ENCODE results near the gene C5orf58. TPM values are rescaled to one million over a fixed set of nuclear protein-coding genes. Genes with fewer than 3 reads are reported as not detected.

The C5orf58 gene
- total RNA-seq, 3 donors from 2014 or later, result 0.15 to 0.80 TPM; not detected in 1

GRCh38 chr5:170216257-170216864, 16.4 kb upstream of the C5orf58 start:
- intact Hi-C loops (cut with DNase I; ENCODE audit: low total_unique reads), result no loop called here

DNA sequence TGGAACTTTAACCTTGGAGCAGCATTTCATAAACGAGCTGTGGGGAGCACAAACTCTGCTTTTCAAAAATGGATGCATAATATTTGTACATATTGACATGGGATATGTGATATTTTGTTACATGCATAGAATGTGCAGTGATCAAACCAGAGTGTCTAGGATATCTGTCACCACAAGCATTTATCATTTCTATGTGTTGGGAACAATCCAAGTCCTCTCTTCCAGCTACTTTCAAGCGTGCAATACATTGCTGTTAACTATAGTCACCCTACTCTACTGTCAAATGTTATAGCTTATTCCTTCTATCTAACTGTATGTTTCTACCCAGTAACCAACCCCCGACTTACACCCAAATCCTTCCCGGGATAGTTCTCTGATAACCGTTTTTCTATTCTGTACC, 15.0 kb upstream of the C5orf58 start:
- Histone ChIP-seq H3K9me3 (no peaks in the 10 kb centered on the region), H3K4me1 (no peaks in the 10 kb centered on the region), H3K27ac (no peak overlapping the region), H3K36me3 (no peaks in the 10 kb centered on the region), H3K27me3 (no peaks in the 10 kb centered on the region), H3K4me3 (no peak overlapping the region)
- no peak for DNase-seq (ENCODE audit: low spot score in 2 of 2)
- intact Hi-C loops (cut with DNase I; ENCODE audit: low total_unique reads), result no loop called here
- TF ChIP-seq POLR2AphosphoS5 (IDR thresholded peaks at IDR 0.05) (no peak), CTCF (IDR thresholded peaks at IDR 0.05) (no peak), POLR2A (IDR thresholded peaks at IDR 0.05) (no peak)

More at GRCh38 chr5:170216257-170216864, 16.4 kb upstream of the C5orf58 start:
- TF ChIP-seq CTCF (IDR thresholded peaks at IDR 0.05) (peak in 2 of 3 donors; percentile 27 to 59), POLR2AphosphoS5 (IDR thresholded peaks at IDR 0.05) (no peak), POLR2A (IDR thresholded peaks at IDR 0.05) (no peak)
- Histone ChIP-seq H3K27ac (no peak overlapping the region), H3K27me3 (no peaks in the 10 kb centered on the region), H3K4me1 (no peaks in the 10 kb centered on the region), H3K4me3 (no peak overlapping the region), H3K36me3 (no peaks in the 10 kb centered on the region), H3K9me3 (no peaks in the 10 kb centered on the region)
- DNase-seq (ENCODE audit: low spot score in 2 of 2), result no peak

GRCh38 chr5:170218726-170219125, 14.1 kb upstream of the C5orf58 start:
- Histone ChIP-seq H3K9me3 (no peaks in the 10 kb centered on the region), H3K36me3 (no peaks in the 10 kb centered on the region), H3K4me1 (no peaks in the 10 kb centered on the region), H3K4me3 (no peak overlapping the region), H3K27me3 (no peaks in the 10 kb centered on the region), H3K27ac (peak overlapping the region; percentile 12 to 57)
- TF ChIP-seq POLR2A (IDR thresholded peaks at IDR 0.05) (no peak), POLR2AphosphoS5 (IDR thresholded peaks at IDR 0.05) (no peak), CTCF (IDR thresholded peaks at IDR 0.05) (no peak)
- intact Hi-C loops (cut with DNase I; ENCODE audit: low total_unique reads), result no loop called here
- DNase-seq (ENCODE audit: low spot score in 2 of 2), result no peak

DNA sequence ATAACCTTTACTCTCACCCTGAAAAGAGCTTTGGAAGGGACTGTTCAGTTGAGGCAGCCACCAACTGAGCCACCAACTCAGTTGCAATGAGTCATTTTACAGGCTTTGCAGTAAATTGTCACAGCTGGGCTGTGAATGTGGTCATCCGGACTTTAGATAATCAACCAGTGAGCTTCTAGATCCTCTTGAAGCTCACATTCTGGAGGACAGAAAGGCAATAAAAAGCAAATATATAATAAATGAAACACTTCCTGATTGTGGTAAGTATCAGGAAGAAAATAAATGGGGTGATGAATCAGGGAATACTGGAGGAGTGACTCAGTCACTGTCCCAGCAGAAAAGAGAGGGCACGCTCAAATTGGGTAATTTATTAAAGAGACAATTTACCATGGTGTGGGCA, 13.2 kb upstream of the C5orf58 start:
- no peak for TF ChIP-seq POLR2A (IDR thresholded peaks at IDR 0.05)
- TF ChIP-seq POLR2AphosphoS5 (IDR thresholded peaks at IDR 0.05), result no peak
- no peak for TF ChIP-seq CTCF (IDR thresholded peaks at IDR 0.05)
- no peaks in the 10 kb centered on the region for H3K9me3 ChIP-seq
- no peaks in the 10 kb centered on the region for H3K4me1 ChIP-seq
- H3K4me3 ChIP-seq, result no peak overlapping the region
- H3K27me3 ChIP-seq, result no peaks in the 10 kb centered on the region
- H3K36me3 ChIP-seq, result no peaks in the 10 kb centered on the region
- peak overlapping the region; percentile 48 to 57 for H3K27ac ChIP-seq
- intact Hi-C loops (cut with DNase I; ENCODE audit: low total_unique reads), result loop anchor here (10.0 kb wide), 1 partner anchor 195 kb away; no protein-coding TSS in a partner anchor
- no peak for DNase-seq (ENCODE audit: low spot score in 2 of 2)

- H3K9me3 ChIP-seq, result no peaks in the 10 kb centered on the region
- TF ChIP-seq POLR2AphosphoS5 (IDR thresholded peaks at IDR 0.05) (no peak), CTCF (IDR thresholded peaks at IDR 0.05) (no peak), POLR2A (IDR thresholded peaks at IDR 0.05) (no peak)
- H3K27ac ChIP-seq, result peak overlapping the region; percentile 25 to 57
- H3K36me3 ChIP-seq, result no peaks in the 10 kb centered on the region
- DNase-seq (ENCODE audit: low spot score in 2 of 2), result no peak
- H3K4me1 ChIP-seq, result no peaks in the 10 kb centered on the region
- no peak overlapping the region for H3K4me3 ChIP-seq
- intact Hi-C loops (cut with DNase I; ENCODE audit: low total_unique reads), result loop anchor here (10.0 kb wide), 1 partner anchor 195 kb away; no protein-coding TSS in a partner anchor
- H3K27me3 ChIP-seq, result no peaks in the 10 kb centered on the region
Measured at GRCh38 chr5:170220191-170220590, 12.6 kb upstream of the C5orf58 start.
